ENCODE results near the gene DNAJC3. TPM values are rescaled to one million over a fixed set of nuclear protein-coding genes. Genes with fewer than 3 reads are reported as not detected.

The DNAJC3 gene
- total RNA-seq, 2 experiments from 2014 or later = 15.9 to 16.8 TPM

- Mint-ChIP-seq H3K27ac (no peak overlapping the region), H3K27me3 (no peaks in the 10 kb centered on the region), H3K4me3 (no peak overlapping the region), H3K9me3 (peaks cover 6% of the 10 kb centered on the region), H3K4me1 (ENCODE audit: low read depth) (peaks cover 40% of the 10 kb centered on the region), H3K36me3 (ENCODE audit: low read depth) (peaks cover 14% of the 10 kb centered on the region)
- no peak for TF ChIP-seq CTCF (IDR thresholded peaks at IDR 0.05)
- no peak for ATAC-seq
- ChIA-PET POLR2A (no interaction called here), CTCF (interaction anchor here (0.8 to 1.9 kb wide), 2 partner anchors 94 to 137 kb away, joined by 3 to 6 read pairs; no protein-coding TSS in a partner anchor)
- DNase-seq = no peak
- intact Hi-C loops (cut with micrococcal nuclease) = no loop called here
These were observed 20.2 kb downstream of the DNAJC3 start for GRCh38 chr13:95697052-95697680.

DNA sequence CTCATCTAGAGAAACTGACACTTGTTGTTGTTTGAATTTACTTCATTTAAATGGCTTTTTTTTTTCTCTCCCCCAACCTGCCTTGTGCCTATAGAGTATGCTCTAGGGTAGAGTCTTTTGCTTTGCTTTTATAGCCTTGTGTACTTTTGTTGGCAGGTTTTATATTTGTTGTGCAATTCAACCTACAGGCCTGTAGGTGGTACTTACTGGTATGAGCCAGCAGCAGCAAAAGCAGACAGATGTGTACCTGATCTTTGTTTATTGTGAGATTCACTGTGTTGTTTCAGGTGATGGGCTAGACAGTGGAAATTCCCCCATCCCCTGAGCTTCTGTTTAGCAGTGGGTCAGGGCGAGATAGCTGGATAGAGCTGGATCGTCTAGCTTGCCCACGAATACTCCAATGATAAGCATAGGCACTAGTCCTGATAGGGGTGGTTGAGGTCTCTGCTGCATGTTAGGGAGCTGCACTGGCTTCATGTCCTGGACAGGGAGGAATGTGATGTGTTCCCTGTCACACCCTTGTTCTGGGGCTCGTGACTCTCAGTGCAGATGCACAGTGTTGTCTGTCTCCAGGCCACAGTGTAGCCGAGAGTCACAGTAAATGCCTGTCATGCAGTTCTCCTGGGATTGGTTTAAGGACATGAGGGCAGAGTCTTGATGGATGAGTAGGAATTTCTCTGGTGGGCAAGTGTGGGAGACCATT, 21.3 kb downstream of the DNAJC3 start:
- CTCF ChIA-PET = interaction anchor here (1.9 kb wide), 1 partner anchor 136 kb away, joined by 6 read pairs; no protein-coding TSS in a partner anchor
- Mint-ChIP-seq H3K27me3 (no peaks in the 10 kb centered on the region), H3K9me3 (peaks cover 6% of the 10 kb centered on the region), H3K4me3 (no peak overlapping the region), H3K27ac (no peak overlapping the region), H3K36me3 (ENCODE audit: low read depth) (peaks cover 14% of the 10 kb centered on the region), H3K4me1 (ENCODE audit: low read depth) (peaks cover 49% of the 10 kb centered on the region)
- TF ChIP-seq CTCF (IDR thresholded peaks at IDR 0.05) = no peak
- ATAC-seq (peak; percentile 60), DNase-seq (no peak)
- intact Hi-C loops (cut with micrococcal nuclease) = no loop called here
- POLR2A ChIA-PET = no interaction called here

DNA sequence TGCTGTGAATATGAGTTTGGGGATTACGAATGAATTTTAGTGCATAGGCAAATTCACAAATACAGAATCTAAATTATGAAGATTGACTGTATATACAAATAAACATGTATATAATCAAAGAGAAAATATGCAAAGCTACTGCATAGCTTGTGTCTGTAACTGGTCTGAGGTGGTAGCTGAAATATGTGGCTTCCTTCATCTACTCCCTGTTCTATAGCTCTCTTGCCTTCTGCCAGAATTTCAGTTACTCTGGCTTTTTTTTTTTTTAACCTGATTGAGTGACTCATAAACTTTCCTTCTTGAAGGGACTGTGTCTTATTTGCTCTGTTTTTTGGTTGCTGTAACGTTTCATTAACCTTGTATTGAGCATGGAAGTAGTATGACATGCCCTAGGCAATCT, 26.6 kb downstream of the DNAJC3 start:
- ATAC-seq (no peak), DNase-seq (no peak)
- H3K27ac Mint-ChIP-seq = peak overlapping the region; percentile 13
- peaks cover 72% of the 10 kb centered on the region for H3K4me1 Mint-ChIP-seq (ENCODE audit: low read depth)
- peaks cover 17% of the 10 kb centered on the region for H3K36me3 Mint-ChIP-seq (ENCODE audit: low read depth)
- intact Hi-C loops (cut with micrococcal nuclease) = no loop called here
- H3K9me3 Mint-ChIP-seq = no peaks in the 10 kb centered on the region
- ChIA-PET POLR2A (no interaction called here), CTCF (no interaction called here)
- TF ChIP-seq CTCF (IDR thresholded peaks at IDR 0.05) = no peak
- H3K4me3 Mint-ChIP-seq = no peak overlapping the region
- no peaks in the 10 kb centered on the region for H3K27me3 Mint-ChIP-seq

DNA sequence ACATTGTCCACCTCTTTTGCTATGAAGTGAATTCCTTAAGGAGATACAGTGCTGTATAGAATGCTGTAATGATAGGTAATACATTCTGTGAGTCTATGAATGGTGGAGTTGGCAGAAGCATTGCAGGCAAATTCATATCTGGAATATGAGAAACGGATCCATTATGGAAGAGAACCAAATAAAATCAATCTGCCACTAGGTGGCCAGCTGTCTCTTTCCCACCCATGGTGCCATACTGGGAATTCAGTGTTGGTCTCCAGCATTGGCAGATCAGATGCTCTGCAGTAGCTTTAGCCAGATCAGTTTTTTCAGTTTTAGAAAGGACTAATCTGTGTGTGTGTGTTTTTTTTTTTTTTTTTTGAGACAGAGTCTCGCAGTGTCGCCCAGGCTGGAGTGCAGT, 27.6 kb downstream of the DNAJC3 start:
- no peak overlapping the region for H3K4me3 Mint-ChIP-seq
- CTCF ChIA-PET = no interaction called here
- DNase-seq (no peak), ATAC-seq (no peak)
- intact Hi-C loops (cut with micrococcal nuclease) = no loop called here
- no peak overlapping the region for H3K27ac Mint-ChIP-seq
- no peaks in the 10 kb centered on the region for H3K27me3 Mint-ChIP-seq
- H3K36me3 Mint-ChIP-seq (ENCODE audit: low read depth) = peaks cover 14% of the 10 kb centered on the region
- H3K4me1 Mint-ChIP-seq (ENCODE audit: low read depth) = peaks cover 62% of the 10 kb centered on the region
- no peaks in the 10 kb centered on the region for H3K9me3 Mint-ChIP-seq
- no peak for TF ChIP-seq CTCF (IDR thresholded peaks at IDR 0.05)
- POLR2A ChIA-PET = no interaction called here

- H3K4me1 Mint-ChIP-seq (ENCODE audit: low read depth) = peaks cover 51% of the 10 kb centered on the region
- no peak for ATAC-seq
- CTCF ChIA-PET = interaction anchor here (1.5 kb wide), 1 partner anchor 30 kb away, joined by 3 read pairs; no protein-coding TSS in a partner anchor
These were observed 29.4 kb downstream of the DNAJC3 start for GRCh38 chr13:95706356-95706755.

More at GRCh38 chr13:95706356-95706755, 29.4 kb downstream of the DNAJC3 start:
- Mint-ChIP-seq H3K4me3 (no peak overlapping the region), H3K36me3 (ENCODE audit: low read depth) (peaks cover 21% of the 10 kb centered on the region), H3K9me3 (no peaks in the 10 kb centered on the region), H3K27me3 (no peaks in the 10 kb centered on the region), H3K27ac (no peak overlapping the region)
- no peak for TF ChIP-seq CTCF (IDR thresholded peaks at IDR 0.05)
- no peak for DNase-seq
- intact Hi-C loops (cut with micrococcal nuclease) = no loop called here
- POLR2A ChIA-PET = no interaction called here
